K562 (cell line): Measurements from ENCODE around the gene COQ2. TPM values are rescaled to one million over a fixed set of nuclear protein-coding genes. Genes with fewer than 3 reads are reported as not detected.

Experiments used
- COPS2 ChIP-seq: fragments of 450-650 bp; conservative IDR thresholded peaks from 2 replicates; pipeline ENCODE4 v1.6.1; 2016; ENCODE audit warnings: mild to moderate bottlenecking, moderate library complexity
- FOXA3 ChIP-seq, 2 experiments: fragments of 450-650 bp in 1 of 2; sonication (generic) in 1 of 2; formaldehyde crosslinking; IDR thresholded peaks in 1 of 2; conservative IDR thresholded peaks in 1 of 2; 2 replicates each; pipeline versions ENCODE4 v1.4.0 to v1.8.0; 2020 to 2022; ENCODE audit warnings: mild to moderate bottlenecking in 2 of 2, missing genetic modification reagents in 1 of 2
- FOXK1 ChIP-seq: sonication (generic); formaldehyde crosslinking; IDR thresholded peaks from 2 replicates; pipeline ENCODE4 v1.8.0; 2022; ENCODE audit warnings: missing genetic modification reagents, mild to moderate bottlenecking, borderline replicate concordance
- HDAC8 ChIP-seq: fragments of 450-650 bp; IDR thresholded peaks from 2 replicates; pipeline ENCODE4 v1.6.1; 2016; ENCODE audit warnings: mild to moderate bottlenecking, missing genetic modification characterization, moderate library complexity, missing compliant biosample characterization
- RBM22 ChIP-seq: fragments of 200-400 bp; formaldehyde crosslinking; IDR thresholded peaks from 2 replicates; pipeline ENCODE4 v1.6.1; 2018; ENCODE audit warnings: low read length, low read depth; ENCODE audit not compliant: poor library complexity, severe bottlenecking
- SMC3 ChIP-seq: conservative IDR thresholded peaks from 2 replicates; pipeline ENCODE4 v1.6.1; 2011; ENCODE audit warnings: low read depth, low read length, improper control_type of control experiment; ENCODE audit not compliant: insufficient read depth
- TBL1XR1 ChIP-seq, 2 experiments: IDR thresholded peaks; 2 replicates each; pipeline ENCODE4 v1.6.1; 2012; ENCODE audit warnings: improper control_type of control experiment in 2 of 2, low read length in 2 of 2, mild to moderate bottlenecking in 1 of 2
- ZEB2 ChIP-seq: fragments of 450-650 bp; IDR thresholded peaks from 2 replicates; pipeline ENCODE4 v1.6.1; 2016
- ZNF140 ChIP-seq: fragments of 250-450 bp; sonication (Bioruptor Pico); IDR thresholded peaks from 2 replicates; pipeline ENCODE4 v1.8.0; 2021; ENCODE audit warnings: moderate library complexity, mild to moderate bottlenecking, inconsistent platforms
- ZNF354B ChIP-seq: fragments of 250-450 bp; sonication (Bioruptor Pico); IDR thresholded peaks from 2 replicates; pipeline ENCODE4 v1.4.0; 2020
- polyA plus RNA-seq, 8 experiments: library from polyadenylated mRNA; depleted of rRNA in 4 of 8; stranded (reverse) in 5 of 8; unstranded in 3 of 8; fragments of >200 nt; fragmentation: Nextera tagmentation in 2 of 8; fragmentation: Illumina TruSeq in 1 of 8; extraction: Ambion mirVana in 2 of 8; extraction: Trizol in 1 of 8; gene quantifications; 2 replicates each; pipeline versions ENCODE4 v1.2.1 to v1.2.3, GENCODE V29; 2011 to 2014; ENCODE audit warnings: inconsistent platforms in 1 of 8, missing spikeins in 1 of 8
- total RNA-seq, 7 experiments: library from RNA; depleted of rRNA in 6 of 7; stranded (reverse); fragments of >200 nt in 6 of 7; fragmentation: Illumina TruSeq in 2 of 7; extraction: Trizol in 2 of 7; gene quantifications; 2 replicates each; pipeline versions ENCODE4 v1.2.1 to v1.2.3, GENCODE V29; 2011 to 2021; ENCODE audit warnings: low replicate concordance in 1 of 7
- TF ChIP-seq, protein P1 (sequence below), 2 experiments: fragments of 150-350 bp in 1 of 2; IDR thresholded peaks; 2 replicates each; pipeline ENCODE4 v1.6.1; 2012 to 2016; ENCODE audit warnings: low read depth in 2 of 2, low read length in 2 of 2, mild to moderate bottlenecking in 1 of 2, moderate library complexity in 1 of 2
- TF ChIP-seq, protein P2 (sequence below): IDR thresholded peaks from 2 replicates; pipeline ENCODE4 v1.6.1; 2011; ENCODE audit warnings: borderline replicate concordance, low read depth, mild to moderate bottlenecking, moderate library complexity, low read length; ENCODE audit not compliant: insufficient read depth, poor library complexity, severe bottlenecking
- TF ChIP-seq, protein P3 (sequence below), 2 experiments: IDR thresholded peaks in 1 of 2; conservative IDR thresholded peaks in 1 of 2; 2 replicates each; pipeline ENCODE4 v1.6.1; 2016; ENCODE audit warnings: low read depth in 2 of 2, mild to moderate bottlenecking in 1 of 2, missing compliant biosample characterization in 1 of 2, missing genetic modification characterization in 1 of 2, moderate library complexity in 1 of 2
- TF ChIP-seq, protein P4 (sequence below): sonication (generic); formaldehyde crosslinking; IDR thresholded peaks from 2 replicates; pipeline ENCODE4 v1.9.0; 2022; ENCODE audit warnings: mild to moderate bottlenecking, missing genetic modification reagents
- TF ChIP-seq, protein P5 (sequence below), 2 experiments: fragments of 450-650 bp in 1 of 2; sonication (generic) in 1 of 2; formaldehyde crosslinking in 1 of 2; IDR thresholded peaks in 1 of 2; conservative IDR thresholded peaks in 1 of 2; 2 replicates each; pipeline versions ENCODE4 v1.6.1 to v1.8.1; 2016 to 2023; ENCODE audit warnings: mild to moderate bottlenecking in 2 of 2, moderate library complexity in 2 of 2, inconsistent platforms in 1 of 2, missing genetic modification reagents in 1 of 2

Gene COQ2
- total and polyA plus RNA-seq, 9 of the 15 experiments (the other 6 are each of a cell fraction or from before 2014, with no cell fraction given): 1.9 to 13.5 (median 11.8) TPM

DNA sequence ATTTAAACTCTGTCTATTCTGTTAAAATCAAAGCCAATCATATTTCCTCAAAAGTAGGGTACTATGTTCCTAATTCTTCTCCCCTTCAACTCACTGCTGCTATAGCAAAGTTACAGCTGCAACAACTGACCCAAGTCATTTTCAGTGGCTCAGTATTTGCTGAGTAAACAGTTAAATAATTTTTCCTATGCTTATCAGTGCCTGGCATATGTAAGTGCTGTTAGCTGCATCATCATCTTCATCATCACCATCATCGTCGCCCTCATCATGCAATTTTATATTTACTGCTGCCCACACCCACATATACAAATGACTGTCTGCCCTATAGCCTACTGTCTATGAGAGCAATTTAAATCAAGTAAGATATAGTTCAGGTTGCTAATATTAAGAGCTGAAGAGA lies 21.9 kb downstream of the COQ2 start (continued):
- no peak for TF ChIP-seq SMC3
- TF ChIP-seq, protein P1, sequence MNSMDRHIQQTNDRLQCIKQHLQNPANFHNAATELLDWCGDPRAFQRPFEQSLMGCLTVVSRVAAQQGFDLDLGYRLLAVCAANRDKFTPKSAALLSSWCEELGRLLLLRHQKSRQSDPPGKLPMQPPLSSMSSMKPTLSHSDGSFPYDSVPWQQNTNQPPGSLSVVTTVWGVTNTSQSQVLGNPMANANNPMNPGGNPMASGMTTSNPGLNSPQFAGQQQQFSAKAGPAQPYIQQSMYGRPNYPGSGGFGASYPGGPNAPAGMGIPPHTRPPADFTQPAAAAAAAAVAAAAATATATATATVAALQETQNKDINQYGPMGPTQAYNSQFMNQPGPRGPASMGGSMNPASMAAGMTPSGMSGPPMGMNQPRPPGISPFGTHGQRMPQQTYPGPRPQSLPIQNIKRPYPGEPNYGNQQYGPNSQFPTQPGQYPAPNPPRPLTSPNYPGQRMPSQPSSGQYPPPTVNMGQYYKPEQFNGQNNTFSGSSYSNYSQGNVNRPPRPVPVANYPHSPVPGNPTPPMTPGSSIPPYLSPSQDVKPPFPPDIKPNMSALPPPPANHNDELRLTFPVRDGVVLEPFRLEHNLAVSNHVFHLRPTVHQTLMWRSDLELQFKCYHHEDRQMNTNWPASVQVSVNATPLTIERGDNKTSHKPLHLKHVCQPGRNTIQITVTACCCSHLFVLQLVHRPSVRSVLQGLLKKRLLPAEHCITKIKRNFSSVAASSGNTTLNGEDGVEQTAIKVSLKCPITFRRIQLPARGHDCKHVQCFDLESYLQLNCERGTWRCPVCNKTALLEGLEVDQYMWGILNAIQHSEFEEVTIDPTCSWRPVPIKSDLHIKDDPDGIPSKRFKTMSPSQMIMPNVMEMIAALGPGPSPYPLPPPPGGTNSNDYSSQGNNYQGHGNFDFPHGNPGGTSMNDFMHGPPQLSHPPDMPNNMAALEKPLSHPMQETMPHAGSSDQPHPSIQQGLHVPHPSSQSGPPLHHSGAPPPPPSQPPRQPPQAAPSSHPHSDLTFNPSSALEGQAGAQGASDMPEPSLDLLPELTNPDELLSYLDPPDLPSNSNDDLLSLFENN (IDR thresholded peaks at IDR 0.05; ENCODE audit: low read depth in 2 of 2, low read length in 2 of 2): no peak
- TF ChIP-seq, protein P2, sequence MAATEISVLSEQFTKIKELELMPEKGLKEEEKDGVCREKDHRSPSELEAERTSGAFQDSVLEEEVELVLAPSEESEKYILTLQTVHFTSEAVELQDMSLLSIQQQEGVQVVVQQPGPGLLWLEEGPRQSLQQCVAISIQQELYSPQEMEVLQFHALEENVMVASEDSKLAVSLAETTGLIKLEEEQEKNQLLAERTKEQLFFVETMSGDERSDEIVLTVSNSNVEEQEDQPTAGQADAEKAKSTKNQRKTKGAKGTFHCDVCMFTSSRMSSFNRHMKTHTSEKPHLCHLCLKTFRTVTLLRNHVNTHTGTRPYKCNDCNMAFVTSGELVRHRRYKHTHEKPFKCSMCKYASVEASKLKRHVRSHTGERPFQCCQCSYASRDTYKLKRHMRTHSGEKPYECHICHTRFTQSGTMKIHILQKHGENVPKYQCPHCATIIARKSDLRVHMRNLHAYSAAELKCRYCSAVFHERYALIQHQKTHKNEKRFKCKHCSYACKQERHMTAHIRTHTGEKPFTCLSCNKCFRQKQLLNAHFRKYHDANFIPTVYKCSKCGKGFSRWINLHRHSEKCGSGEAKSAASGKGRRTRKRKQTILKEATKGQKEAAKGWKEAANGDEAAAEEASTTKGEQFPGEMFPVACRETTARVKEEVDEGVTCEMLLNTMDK: no peak
- TF ChIP-seq ZNF354B (CRISPR knock-in tag): no peak
- TF ChIP-seq ZNF140: no peak
- TF ChIP-seq TBL1XR1 (IDR thresholded peaks at IDR 0.05; ENCODE audit: low read length in 2 of 2): no peak
- TF ChIP-seq, protein P3, sequence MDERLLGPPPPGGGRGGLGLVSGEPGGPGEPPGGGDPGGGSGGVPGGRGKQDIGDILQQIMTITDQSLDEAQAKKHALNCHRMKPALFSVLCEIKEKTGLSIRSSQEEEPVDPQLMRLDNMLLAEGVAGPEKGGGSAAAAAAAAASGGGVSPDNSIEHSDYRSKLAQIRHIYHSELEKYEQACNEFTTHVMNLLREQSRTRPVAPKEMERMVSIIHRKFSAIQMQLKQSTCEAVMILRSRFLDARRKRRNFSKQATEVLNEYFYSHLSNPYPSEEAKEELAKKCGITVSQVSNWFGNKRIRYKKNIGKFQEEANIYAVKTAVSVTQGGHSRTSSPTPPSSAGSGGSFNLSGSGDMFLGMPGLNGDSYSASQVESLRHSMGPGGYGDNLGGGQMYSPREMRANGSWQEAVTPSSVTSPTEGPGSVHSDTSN (CRISPR knock-in tag; IDR thresholded peaks at IDR 0.05; ENCODE audit: low read depth): no peak
- TF ChIP-seq, protein P3 (tag; conservative IDR thresholded peaks at IDR 0.05; ENCODE audit: low read depth): peak; percentile 34; the same call in 1 of the 2 replicates
- TF ChIP-seq, protein P4, sequence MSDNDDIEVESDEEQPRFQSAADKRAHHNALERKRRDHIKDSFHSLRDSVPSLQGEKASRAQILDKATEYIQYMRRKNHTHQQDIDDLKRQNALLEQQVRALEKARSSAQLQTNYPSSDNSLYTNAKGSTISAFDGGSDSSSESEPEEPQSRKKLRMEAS (CRISPR knock-in tag): no peak
- no peak for TF ChIP-seq HDAC8 (tag)
- TF ChIP-seq ZEB2: no peak
- no peak for TF ChIP-seq COPS2
- TF ChIP-seq FOXA3 (CRISPR knock-in tag; conservative IDR thresholded peaks at IDR 0.05 in 1 of 2, IDR thresholded peaks at IDR 0.05 in 1 of 2): peak in 1 of 2 experiments; percentile 50; a peak in 1 of 4 replicates
- no peak for TF ChIP-seq FOXK1 (CRISPR knock-in tag)
- TF ChIP-seq RBM22: no peak
- TF ChIP-seq, protein P5, sequence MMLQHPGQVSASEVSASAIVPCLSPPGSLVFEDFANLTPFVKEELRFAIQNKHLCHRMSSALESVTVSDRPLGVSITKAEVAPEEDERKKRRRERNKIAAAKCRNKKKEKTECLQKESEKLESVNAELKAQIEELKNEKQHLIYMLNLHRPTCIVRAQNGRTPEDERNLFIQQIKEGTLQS (IDR thresholded peaks at IDR 0.05): peak; percentile 40; the same call in 1 of the 2 replicates
- TF ChIP-seq, protein P5 (CRISPR knock-in tag; conservative IDR thresholded peaks at IDR 0.05): no peak
